ENCODE data around the gene EXOC3. TPM values are rescaled to one million over a fixed set of nuclear protein-coding genes. Genes with fewer than 3 reads are reported as not detected.

The EXOC3 gene
- total RNA-seq, 2 experiments from 2014 or later: 31.0 to 58.2 TPM

- no peak overlapping the region for H2AFZ ChIP-seq (ENCODE audit: low read length)
- no peak overlapping the region for H3K27ac ChIP-seq (ENCODE audit: low read depth, low read length, poor library complexity, severe bottlenecking)
- no peak overlapping the region for H3K4me2 ChIP-seq (ENCODE audit: low read length)
- ChIA-PET CTCF (ENCODE audit: unreplicated experiment) (no interaction called here), POLR2A (interaction anchor here (1.2 kb wide), 1 partner anchor 227 kb away, joined by 3 read pairs; the partner anchor contains the start of gene LRRC14B)
- H3K9me2 ChIP-seq (ENCODE audit: insufficient read depth, low read length): no peaks in the 10 kb centered on the region
- no peak for DNase-seq (ENCODE audit: low spot score)
- peaks cover 21% of the 10 kb centered on the region for H3K4me1 ChIP-seq (ENCODE audit: insufficient read depth, low read length, poor library complexity, severe bottlenecking)
- H3K9me3 ChIP-seq (ENCODE audit: low read length): no peaks in the 10 kb centered on the region
- no peaks in the 10 kb centered on the region for H3K36me3 ChIP-seq (ENCODE audit: insufficient read depth, low read length)
- no peak overlapping the region for H3K4me3 ChIP-seq (ENCODE audit: low read depth, low read length, poor library complexity, severe bottlenecking)
- no peaks in the 10 kb centered on the region for H4K20me1 ChIP-seq (ENCODE audit: insufficient read depth, low read length)
- no TSS peak for BruUV-seq (replicated peaks)
- H3K79me2 ChIP-seq (ENCODE audit: insufficient read depth, low read depth, low read length): no peaks in the 10 kb centered on the region
- intact Hi-C loops (cut with micrococcal nuclease; ENCODE audit: unreplicated experiment): no loop called here
- TF ChIP-seq CTCF (conservative IDR thresholded peaks at IDR 0.05; ENCODE audit: low read length) (no peak), EZH2phosphoT487 (IDR thresholded peaks at IDR 0.05; ENCODE audit: borderline replicate concordance, low read depth, low read length) (no peak)
Observed at GRCh38 chr5:417301-418161, 25.4 kb upstream of the EXOC3 start.

- DNase-seq (ENCODE audit: low spot score): no peak
- ChIA-PET CTCF (ENCODE audit: unreplicated experiment) (no interaction called here), POLR2A (interaction anchor here (1.2 kb wide), 1 partner anchor 228 kb away, joined by 3 read pairs; the partner anchor contains the start of gene LRRC14B)
- H4K20me1 ChIP-seq (ENCODE audit: insufficient read depth, low read length): no peaks in the 10 kb centered on the region
- H3K27ac ChIP-seq (ENCODE audit: low read depth, low read length, poor library complexity, severe bottlenecking): no peak overlapping the region
- no peaks in the 10 kb centered on the region for H3K9me2 ChIP-seq (ENCODE audit: insufficient read depth, low read length)
- intact Hi-C loops (cut with micrococcal nuclease; ENCODE audit: unreplicated experiment): no loop called here
- H2AFZ ChIP-seq (ENCODE audit: low read length): no peak overlapping the region
- peaks cover 21% of the 10 kb centered on the region for H3K4me1 ChIP-seq (ENCODE audit: insufficient read depth, low read length, poor library complexity, severe bottlenecking)
- no peaks in the 10 kb centered on the region for H3K36me3 ChIP-seq (ENCODE audit: insufficient read depth, low read length)
- TF ChIP-seq CTCF (conservative IDR thresholded peaks at IDR 0.05; ENCODE audit: low read length): no peak
- no peak for TF ChIP-seq EZH2phosphoT487 (IDR thresholded peaks at IDR 0.05; ENCODE audit: borderline replicate concordance, low read depth, low read length)
- no peaks in the 10 kb centered on the region for H3K79me2 ChIP-seq (ENCODE audit: insufficient read depth, low read depth, low read length)
- H3K4me3 ChIP-seq (ENCODE audit: low read depth, low read length, poor library complexity, severe bottlenecking): no peak overlapping the region
- no TSS peak for BruUV-seq (replicated peaks)
- no peak overlapping the region for H3K4me2 ChIP-seq (ENCODE audit: low read length)
- H3K9me3 ChIP-seq (ENCODE audit: low read length): no peaks in the 10 kb centered on the region
Observed at GRCh38 chr5:418162-419121, 24.5 kb upstream of the EXOC3 start.

Data from OCI-LY7 (cell line).